Urinary bladder (tissue), 4 donors: ENCODE results near the gene HP1BP3. TPM values are rescaled to one million over a fixed set of nuclear protein-coding genes. Genes with fewer than 3 reads are reported as not detected.

Experiments
- DNase-seq: peaks from one replicate; pipeline ENCODE4 v3.0.0-alpha.2; 2015; ENCODE audit errors: extremely low spot score
- H3K27ac ChIP-seq: one replicate; pipeline ENCODE4 v1.5.1; 2013; ENCODE audit warnings: low read depth, mild to moderate bottlenecking, moderate library complexity
- H3K36me3 ChIP-seq: one replicate; pipeline ENCODE4 v1.6.1; 2013; ENCODE audit warnings: mild to moderate bottlenecking, moderate library complexity; ENCODE audit not compliant: insufficient read depth
- H3K4me1 ChIP-seq: one replicate; pipeline ENCODE4 v1.6.1; 2013; ENCODE audit warnings: mild to moderate bottlenecking, moderate library complexity; ENCODE audit not compliant: insufficient read depth
- H3K4me3 ChIP-seq: one replicate; pipeline ENCODE4 v1.5.1; 2013; ENCODE audit warnings: low read depth, low read length
- WGBS: extraction: QIAGEN DNeasy Blood & Tissue Kit; methylation state at CpG from one replicate; pipeline ENCODE4 v1.1.7; 2013; 5-methylcytosine and 5-hydroxymethylcytosine counted together
- polyA plus RNA-seq: library from polyadenylated mRNA; stranded (reverse); fragments of 200-250 nt; gene quantifications from one replicate; pipeline ENCODE4 v1.2.3, GENCODE V29; 2013
- total RNA-seq: library from RNA; depleted of rRNA; stranded (reverse); fragments of >200 nt; gene quantifications from one replicate; pipeline ENCODE4 v1.2.3, GENCODE V29; 2014
- donor health status: healthy with polysubstance abuse.
- donor health status: healthy.

Gene HP1BP3
- total and polyA plus RNA-seq, 2 donors, result 186 to 385 TPM

DNA sequence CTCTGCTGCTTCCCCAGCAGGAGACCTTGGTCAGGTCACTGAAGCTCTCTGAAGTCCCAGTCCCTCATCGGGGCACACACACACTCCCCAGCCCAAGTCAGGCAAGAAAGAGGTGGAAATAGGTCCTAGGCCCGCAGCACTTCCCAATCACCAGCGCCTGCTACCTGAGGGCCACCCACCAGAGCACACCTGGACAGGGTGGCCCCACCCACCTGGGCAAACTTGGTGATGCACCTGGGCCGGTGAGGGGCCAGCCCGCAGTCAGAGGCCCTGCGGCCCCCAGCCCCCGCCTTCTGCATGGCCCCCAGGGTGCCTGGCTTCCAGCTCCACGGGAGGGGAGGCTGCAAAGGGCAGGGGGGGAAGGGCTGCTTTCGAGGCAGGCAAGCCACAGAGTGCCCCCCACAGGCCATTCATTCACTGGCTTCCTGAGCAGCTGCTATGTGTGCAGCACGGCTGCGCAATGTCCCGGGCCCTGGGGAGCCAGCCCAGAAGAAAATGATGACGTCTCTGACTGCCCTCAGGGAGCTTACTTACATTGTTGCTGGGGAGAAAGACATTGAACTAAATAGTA lies 59.3 kb downstream of the HP1BP3 start:
- no peaks in the 10 kb centered on the region for H3K4me1 ChIP-seq

DNA sequence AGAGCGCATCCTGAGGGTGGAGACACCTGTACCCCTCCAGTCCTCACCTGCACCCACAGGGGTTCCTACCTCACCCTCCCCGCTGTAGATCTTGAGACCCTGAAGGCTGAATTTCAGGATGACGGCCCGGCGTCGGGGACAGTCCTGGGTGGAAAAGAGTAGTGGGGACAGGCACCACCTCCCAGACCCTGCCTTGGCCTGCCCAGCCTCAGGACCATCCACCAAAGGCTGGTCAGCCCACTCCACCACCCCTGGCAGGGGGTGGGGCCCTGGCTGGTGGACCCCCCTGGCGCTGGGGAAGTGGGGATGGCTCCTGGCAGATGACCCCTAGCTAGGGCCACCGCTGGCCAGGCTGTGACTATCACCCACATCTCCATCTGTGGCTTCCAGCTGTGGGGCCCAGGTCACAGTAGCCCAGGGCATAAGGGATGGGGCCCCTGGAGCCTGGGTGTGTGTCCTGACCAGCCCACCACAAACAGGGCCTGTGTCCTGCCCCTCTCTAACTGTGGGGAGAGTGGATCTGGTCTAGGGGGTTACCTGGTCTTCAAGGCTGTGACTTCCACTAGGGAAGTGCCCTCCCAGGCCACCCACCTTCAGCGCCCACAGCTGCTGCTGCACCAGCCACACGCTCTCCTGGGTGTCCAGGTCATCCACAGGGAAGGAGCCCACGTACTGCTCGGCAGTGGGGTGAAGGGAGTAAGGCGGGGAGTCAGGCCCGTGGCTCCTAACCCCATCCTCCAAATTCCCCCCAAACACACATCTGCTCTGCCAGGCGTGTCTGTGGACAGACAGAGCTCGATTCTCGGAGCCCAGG lies 60.0 kb downstream of the HP1BP3 start:
- Histone ChIP-seq H3K4me3 (no peak overlapping the region), H3K36me3 (no peaks in the 10 kb centered on the region), H3K27ac (no peak overlapping the region), H3K4me1 (no peaks in the 10 kb centered on the region)
- no peak for DNase-seq
- WGBS, result 93% methylated on average over 17 of the region's 17 CpGs

More for the DNA sequence above, 59.3 kb downstream of the HP1BP3 start:
- no peak overlapping the region for H3K4me3 ChIP-seq
- no peaks in the 10 kb centered on the region for H3K36me3 ChIP-seq
- no peak for DNase-seq
- 47% methylated on average over 13 of the region's 13 CpGs for WGBS
- H3K27ac ChIP-seq, result no peak overlapping the region

GRCh38 chr1:20726118-20726911 lies 60.8 kb downstream of the HP1BP3 start:
- Histone ChIP-seq H3K4me3 (no peak overlapping the region), H3K36me3 (no peaks in the 10 kb centered on the region), H3K4me1 (no peaks in the 10 kb centered on the region), H3K27ac (no peak overlapping the region)
- 86% methylated on average over 25 of the region's 25 CpGs for WGBS
- no peak for DNase-seq

GRCh38 chr1:20725189-20726117 lies 61.7 kb downstream of the HP1BP3 start:
- H3K4me1 ChIP-seq, result no peaks in the 10 kb centered on the region
- no peak overlapping the region for H3K27ac ChIP-seq
- no peak for DNase-seq
- no peaks in the 10 kb centered on the region for H3K36me3 ChIP-seq
- H3K4me3 ChIP-seq, result no peak overlapping the region
- 78% methylated on average over 29 of the region's 29 CpGs for WGBS

DNA sequence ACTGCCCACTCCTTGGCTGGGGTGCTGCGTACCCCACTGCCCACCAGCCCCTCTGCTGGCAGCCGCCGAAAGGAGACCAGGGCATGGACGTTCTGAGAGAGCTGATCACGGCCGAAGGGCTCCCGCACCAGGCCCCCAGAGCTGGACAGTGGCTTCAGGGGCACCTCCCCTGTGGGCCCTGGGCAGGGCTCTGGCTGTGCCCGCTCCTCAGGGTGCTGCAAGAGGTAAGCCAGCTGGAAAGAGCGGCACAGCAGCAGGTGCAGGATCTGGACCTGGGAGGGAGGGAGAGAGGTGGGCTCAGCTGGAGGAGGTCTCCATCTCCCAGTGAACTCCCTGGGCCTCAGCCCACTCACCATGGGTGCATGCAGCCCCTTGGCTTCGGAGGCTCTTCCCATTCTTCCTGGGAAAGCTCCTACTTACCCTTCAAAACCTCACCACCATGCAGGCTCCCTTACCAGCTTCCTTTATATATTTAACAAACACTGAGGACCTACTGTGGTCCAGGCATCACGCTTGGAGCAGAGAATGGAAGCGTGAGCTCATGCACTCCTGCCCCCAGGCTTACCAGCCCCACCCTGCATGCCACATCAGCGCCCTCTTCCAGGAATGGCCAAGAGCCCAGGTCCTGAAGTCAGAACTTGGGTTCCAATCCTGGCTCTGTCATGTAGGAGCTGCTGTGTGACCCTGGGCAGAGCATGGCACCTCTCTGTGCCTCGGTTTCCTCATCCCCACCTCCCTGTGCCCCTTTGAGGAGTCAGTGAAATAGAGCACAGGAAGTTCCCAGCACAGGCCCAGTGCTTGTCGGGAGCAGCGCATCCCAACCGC lies 62.5 kb downstream of the HP1BP3 start:
- Histone ChIP-seq H3K4me1 (no peaks in the 10 kb centered on the region), H3K4me3 (no peak overlapping the region), H3K36me3 (no peaks in the 10 kb centered on the region), H3K27ac (no peak overlapping the region)
- DNase-seq, result no peak
- 94% methylated on average over 17 of the region's 17 CpGs for WGBS

DNA sequence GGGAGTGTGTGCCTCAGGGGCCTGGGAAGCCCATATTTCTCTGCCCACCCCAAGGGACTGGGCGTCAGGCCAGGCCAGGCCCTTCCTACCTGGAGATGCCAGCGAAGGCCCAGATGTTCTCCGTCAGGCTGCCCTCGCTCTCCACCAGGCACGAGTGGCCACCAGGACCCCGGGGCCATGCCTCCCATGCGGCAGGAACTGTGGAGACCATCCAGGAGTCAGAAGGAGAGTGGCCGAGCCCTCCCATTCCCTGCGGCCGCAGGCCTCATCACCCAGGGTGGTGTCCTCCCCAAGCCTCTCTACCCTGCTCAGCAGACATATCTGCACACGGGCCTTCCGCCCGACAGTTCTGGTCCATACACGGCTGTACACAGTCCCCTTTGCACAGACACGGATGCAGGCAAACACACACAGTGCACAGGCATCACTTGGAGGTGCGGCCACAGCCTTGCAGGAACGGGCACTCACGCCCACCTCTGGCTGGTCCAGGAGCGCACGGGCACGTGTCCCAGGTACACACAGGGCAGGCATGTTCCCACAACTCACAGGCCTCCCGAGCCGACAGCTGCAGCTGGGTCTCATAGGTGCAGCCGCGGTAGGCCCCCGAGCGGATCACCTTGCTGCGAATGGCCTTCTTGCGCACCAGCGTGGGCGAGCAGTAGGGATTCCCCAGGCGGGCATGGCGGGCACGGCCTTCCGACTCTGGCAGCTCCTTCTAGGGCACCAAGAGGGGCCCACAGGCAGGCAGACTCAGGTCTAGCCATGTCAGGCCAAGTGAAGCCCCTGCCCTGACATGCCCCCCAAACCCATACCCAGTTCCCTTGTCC lies 63.4 kb downstream of the HP1BP3 start:
- Histone ChIP-seq H3K36me3 (no peaks in the 10 kb centered on the region), H3K4me1 (no peaks in the 10 kb centered on the region), H3K4me3 (no peak overlapping the region), H3K27ac (no peak overlapping the region)
- DNase-seq, result no peak
- WGBS, result 93% methylated on average over 35 of the region's 35 CpGs

DNA sequence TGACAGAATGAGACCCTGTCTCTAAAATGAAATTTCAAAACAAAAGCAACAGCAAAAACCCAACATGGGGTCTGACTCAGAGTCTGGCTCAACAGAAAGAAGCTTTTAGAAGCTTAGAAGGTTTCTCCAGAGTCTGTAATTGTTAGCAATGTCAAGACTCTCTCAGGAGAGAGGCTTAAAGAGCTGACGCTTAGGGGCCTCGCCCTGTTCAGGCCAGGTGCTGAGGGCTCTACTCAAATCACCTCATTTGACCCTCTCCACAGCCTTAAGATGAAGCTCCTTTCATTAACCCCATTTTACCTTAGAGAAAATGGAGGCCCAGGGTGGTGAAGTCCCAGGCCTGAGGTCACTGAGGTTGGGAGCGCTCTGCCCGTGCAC lies 64.0 kb downstream of the HP1BP3 start:
- Histone ChIP-seq H3K27ac (no peak overlapping the region), H3K4me1 (no peaks in the 10 kb centered on the region), H3K4me3 (no peak overlapping the region), H3K36me3 (no peaks in the 10 kb centered on the region)
- no peak for DNase-seq
- 88% methylated on average over 4 of the region's 4 CpGs for WGBS

DNA sequence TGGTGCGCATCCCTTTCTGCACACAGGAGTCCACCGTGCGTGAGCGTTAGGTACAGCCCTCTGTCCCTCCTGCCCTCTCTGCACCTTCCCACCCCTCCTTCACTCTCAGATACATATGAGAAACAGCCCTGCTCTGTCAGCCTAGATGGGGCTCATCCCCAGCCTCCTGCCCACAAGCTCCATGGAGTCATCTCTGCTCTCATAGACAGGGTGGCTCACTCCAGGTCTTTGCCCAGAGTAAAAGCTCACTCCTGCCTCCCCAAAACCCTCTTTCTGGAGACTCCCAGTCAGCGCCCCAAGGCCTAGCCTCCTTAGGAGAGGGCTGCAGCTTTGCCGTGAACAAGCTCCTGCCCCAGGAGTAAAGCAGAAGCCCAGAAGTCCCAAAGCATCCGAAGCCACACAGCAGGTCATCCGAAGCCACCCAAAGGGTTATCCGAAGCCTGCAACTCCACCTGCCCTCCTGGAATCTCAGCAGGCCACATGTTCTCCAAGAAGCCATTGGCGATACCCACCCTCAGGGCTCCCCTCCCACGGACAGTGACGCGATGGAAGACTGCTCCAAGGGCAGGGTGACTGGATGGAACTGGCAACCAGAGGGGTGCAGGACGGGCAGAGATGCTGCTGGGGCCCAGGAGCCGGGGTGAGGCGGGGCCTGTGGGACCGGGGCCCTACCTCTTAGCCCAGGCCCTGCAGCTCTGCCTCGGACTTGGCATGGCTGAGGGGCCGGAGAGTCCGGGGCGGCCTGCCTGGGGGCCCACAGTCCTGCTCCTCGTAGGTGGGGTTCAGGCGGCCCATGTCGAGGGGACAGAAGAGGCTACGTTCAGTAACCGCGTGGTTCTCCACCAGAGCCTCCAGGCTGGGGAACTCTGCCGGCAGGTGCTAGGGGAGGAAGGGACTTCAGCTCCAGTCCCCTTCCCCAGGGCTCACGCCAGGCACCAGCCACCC lies 65.7 kb downstream of the HP1BP3 start:
- Histone ChIP-seq H3K4me3 (no peak overlapping the region), H3K4me1 (peaks cover 3% of the 10 kb centered on the region), H3K36me3 (no peaks in the 10 kb centered on the region), H3K27ac (no peak overlapping the region)
- no peak for DNase-seq
- WGBS, result 92% methylated on average over 29 of the region's 29 CpGs

- H3K4me1 ChIP-seq, result peaks cover 3% of the 10 kb centered on the region
- no peak for DNase-seq
- no peak overlapping the region for H3K27ac ChIP-seq
- no peaks in the 10 kb centered on the region for H3K36me3 ChIP-seq
- WGBS, result 91% methylated on average over 12 of the region's 12 CpGs
- H3K4me3 ChIP-seq, result no peak overlapping the region
Observed at GRCh38 chr1:20720631-20721091, 66.4 kb downstream of the HP1BP3 start.

- no peak overlapping the region for H3K4me3 ChIP-seq
Observed at GRCh38 chr1:20719871-20720620, 67.1 kb downstream of the HP1BP3 start.

More at GRCh38 chr1:20719871-20720620, 67.1 kb downstream of the HP1BP3 start:
- 83% methylated on average over 5 of the region's 5 CpGs for WGBS
- no peak for DNase-seq
- no peak overlapping the region for H3K27ac ChIP-seq
- peaks cover 3% of the 10 kb centered on the region for H3K4me1 ChIP-seq
- no peaks in the 10 kb centered on the region for H3K36me3 ChIP-seq
